Measurements from ENCODE around the gene SESN2. TPM values are rescaled to one million over a fixed set of nuclear protein-coding genes. Genes with fewer than 3 reads are reported as not detected.

SESN2 gene
- total and polyA plus RNA-seq, 10 of the 15 experiments (the other 5 are each of a cell fraction or from before 2014, with no cell fraction given), result 1.5 to 40.9 (median 17.8) TPM

DNA sequence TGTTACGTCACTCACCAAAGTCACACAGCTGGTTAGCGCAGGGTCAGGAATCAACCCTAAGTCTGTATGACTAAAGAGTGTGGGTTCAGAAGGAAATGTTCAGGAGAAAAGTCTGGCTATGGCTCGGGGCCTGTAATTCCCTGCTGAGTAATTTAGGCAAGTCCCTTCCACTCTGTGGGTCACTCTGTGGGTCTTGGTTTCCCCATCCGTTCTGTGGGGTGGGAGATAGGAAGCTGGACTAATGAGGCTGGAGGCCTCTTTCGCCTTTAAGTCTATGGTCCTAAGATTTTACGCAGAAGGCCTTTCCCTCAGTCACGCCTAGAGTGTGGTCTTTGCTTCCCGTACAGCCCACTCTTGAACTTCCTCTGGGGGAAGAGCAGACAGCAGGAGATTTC, 55.2 kb downstream of the SESN2 start (continued):
- TF ChIP-seq NR2F1 (conservative IDR thresholded peaks at IDR 0.05) (no peak), MYC (IDR thresholded peaks at IDR 0.05; ENCODE audit: insufficient read depth, insufficient read length, insufficient replicate concordance, low read length, severe bottlenecking) (no peak)

DNA sequence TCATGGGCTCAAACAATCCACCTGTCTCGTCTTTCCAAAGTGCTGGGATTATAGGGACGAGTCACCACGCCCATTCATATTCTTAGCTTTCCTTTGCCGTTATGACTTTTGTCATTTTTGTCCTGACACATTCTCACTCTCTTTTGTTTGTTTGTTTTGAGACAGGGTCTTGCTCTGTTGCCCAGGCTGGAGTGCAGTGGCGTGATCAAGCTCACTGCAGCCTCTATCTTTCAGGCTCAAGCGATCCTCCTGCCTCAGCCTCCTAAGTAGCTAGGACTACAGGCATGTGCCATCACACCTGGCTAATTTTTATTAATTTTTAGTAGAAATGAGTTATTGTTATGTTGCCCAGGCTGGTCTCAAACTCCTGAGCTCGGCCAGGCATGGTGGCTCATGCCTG, 57.7 kb downstream of the SESN2 start:
- WGBS (ENCODE audit: insufficient coverage, insufficient replicate concordance, low lambda C conversion rate, missing lambda C conversion rate), result 58% methylated on average over 7 of the region's 7 CpGs
- Histone ChIP-seq H3K27me3 (replicated peaks in 1 of 2; ENCODE audit: control insufficient read depth in 2 of 2, insufficient read depth in 2 of 2, low read length in 1 of 2) (no peaks in the 10 kb centered on the region), H3K9me3 (replicated peaks; ENCODE audit: control insufficient read depth, insufficient read depth, low read length) (no peaks in the 10 kb centered on the region), H3K9ac (ENCODE audit: control insufficient read depth, insufficient read depth, low read length) (no peak overlapping the region), H3K4me1 (ENCODE audit: control insufficient read depth, insufficient read depth, low read length) (no peaks in the 10 kb centered on the region), H3K4me3 (no peak overlapping the region), H3K4me2 (ENCODE audit: control insufficient read depth, insufficient read depth) (no peak overlapping the region), H3K79me2 (ENCODE audit: control insufficient read depth, insufficient read depth, low read length) (no peaks in the 10 kb centered on the region), H3K36me3 (ENCODE audit: control insufficient read depth in 2 of 2, insufficient read depth in 2 of 2, low read length in 1 of 2) (no peaks in the 10 kb centered on the region), H3K27ac (ENCODE audit: control insufficient read depth, insufficient read depth) (no peak overlapping the region), H2AFZ (ENCODE audit: control insufficient read depth, low read depth, low read length) (no peak overlapping the region), H4K20me1 (ENCODE audit: control insufficient read depth, insufficient read depth) (no peaks in the 10 kb centered on the region)
- ChIA-PET SMC1A (ENCODE audit: uncharacterized antibody, unreplicated experiment) (interaction anchor here (1.0 to 1.1 kb wide), 2 partner anchors 11 to 19 kb away, joined by 3 read pairs; partner anchors contain the start of gene MED18), RAD21 (ENCODE audit: unreplicated experiment) (no interaction called here), CTCF (interaction anchor here (1.3 kb wide), 1 partner anchor 69 kb away, joined by 3 read pairs; no protein-coding TSS in a partner anchor), POLR2A (no interaction called here)
- no TSS peak for BruUV-seq (replicated peaks)
- in situ Hi-C loops (cut with MboI), result no loop called here
- intact Hi-C loops (cut with micrococcal nuclease; ENCODE audit: unreplicated experiment), result no loop called here
- TF ChIP-seq SMAD5 (IDR thresholded peaks at IDR 0.05; ENCODE audit: low read depth) (no peak), SMC3 (IDR thresholded peaks at IDR 0.05; ENCODE audit: borderline replicate concordance, low read length) (no peak), TCF7 (IDR thresholded peaks at IDR 0.05; ENCODE audit: borderline replicate concordance) (no peak), NR2F1 (conservative IDR thresholded peaks at IDR 0.05) (no peak), TARDBP (IDR thresholded peaks at IDR 0.05; ENCODE audit: borderline replicate concordance) (no peak), CEBPB (IDR thresholded peaks at IDR 0.05; ENCODE audit: borderline replicate concordance in 1 of 2, low read depth in 2 of 2, low read length in 2 of 2) (no peak)
- FAIRE-seq (no peak), ATAC-seq (no peak), DNase-seq (ENCODE audit: low read depth, low spot score) (no peak)

Data from GM12878 (cell line).